SJSA1 (cell line): ENCODE measurements around the gene PPIE. TPM values are rescaled to one million over a fixed set of nuclear protein-coding genes. Genes with fewer than 3 reads are reported as not detected.
"Not testable (repeated sequence)": the region's sequence is repeated elsewhere in the genome, so short reads cannot be mapped to it uniquely, and the experiment has no call there.

Experiments used
- DNase-seq, 2 experiments: peaks; one replicate each; pipeline ENCODE4 v3.0.0-alpha.2; 2015 to 2020; ENCODE audit warnings: low spot score in 2 of 2, low read depth in 1 of 2
- H3K27ac ChIP-seq: fragments of 250-450 bp; sonication (Bioruptor Pico); 2 replicates; pipeline ENCODE4 v1.5.1; 2020; ENCODE audit warnings: mild to moderate bottlenecking, moderate library complexity
- H3K27me3 ChIP-seq: fragments of 250-450 bp; sonication (Bioruptor Pico); replicated peaks from 2 replicates; pipeline ENCODE4 v1.5.1; 2020; ENCODE audit warnings: mild to moderate bottlenecking, moderate library complexity
- H3K36me3 ChIP-seq: fragments of 250-450 bp; sonication (Bioruptor Pico); 2 replicates; pipeline ENCODE4 v1.5.1; 2020; ENCODE audit warnings: mild to moderate bottlenecking
- H3K4me1 ChIP-seq: fragments of 250-450 bp; sonication (Bioruptor Pico); replicated peaks from 2 replicates; pipeline ENCODE4 v1.6.1; 2021; ENCODE audit warnings: mild to moderate bottlenecking
- H3K4me3 ChIP-seq: fragments of 250-450 bp; sonication (Bioruptor Pico); 2 replicates; pipeline ENCODE4 v1.5.1; 2020; ENCODE audit warnings: mild to moderate bottlenecking
- H3K9me3 ChIP-seq: fragments of 250-450 bp; sonication (Bioruptor Pico); replicated peaks from 2 replicates; pipeline ENCODE4 v1.5.1; 2020; ENCODE audit warnings: mild to moderate bottlenecking
- total RNA-seq: library from RNA; depleted of rRNA; stranded (reverse); fragments of >200 nt; shearing (Covaris generic); gene quantifications from 2 replicates; pipeline ENCODE4 v1.2.3, GENCODE V29; 2014

PPIE gene
- total RNA-seq, 1 experiment from 2014 or later: 48.7 TPM

DNA sequence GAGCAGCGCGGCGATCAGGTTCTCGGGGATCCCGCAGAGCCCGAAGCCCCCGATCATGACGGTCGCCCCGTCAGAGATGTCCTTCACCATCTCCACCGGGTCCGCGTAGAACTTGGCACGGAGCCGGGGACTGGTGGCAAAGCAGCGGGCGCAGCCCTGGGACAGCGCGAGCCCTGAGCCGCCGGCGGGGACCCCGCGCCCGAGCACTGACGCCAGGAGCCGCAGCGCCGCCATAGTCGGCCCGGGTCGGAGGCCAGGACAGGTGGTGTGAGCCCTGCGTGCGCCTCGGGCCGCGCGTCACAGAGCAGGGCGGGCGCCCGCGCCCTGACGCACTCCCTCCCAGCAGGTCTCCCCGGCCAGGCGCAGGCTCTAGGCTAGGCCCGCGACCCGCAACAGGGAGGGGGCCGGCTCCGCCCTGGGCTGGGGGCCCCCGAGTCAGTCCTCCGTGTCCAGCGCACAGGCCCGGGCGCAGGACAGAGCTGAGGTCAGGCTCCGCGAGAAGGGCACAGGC, 32.4 kb downstream of the PPIE start, which contains the start of gene OXCT2:
Gene OXCT2 (minus strand): TSS at position 327 of the 511 bp plus-strand sequence. CDS start 93 bp downstream, at position 234.
- not testable (repeated sequence) for H3K4me1 ChIP-seq, H3K36me3 ChIP-seq, H3K9me3 ChIP-seq, H3K4me3 ChIP-seq, H3K27me3 ChIP-seq, DNase-seq, H3K27ac ChIP-seq

DNA sequence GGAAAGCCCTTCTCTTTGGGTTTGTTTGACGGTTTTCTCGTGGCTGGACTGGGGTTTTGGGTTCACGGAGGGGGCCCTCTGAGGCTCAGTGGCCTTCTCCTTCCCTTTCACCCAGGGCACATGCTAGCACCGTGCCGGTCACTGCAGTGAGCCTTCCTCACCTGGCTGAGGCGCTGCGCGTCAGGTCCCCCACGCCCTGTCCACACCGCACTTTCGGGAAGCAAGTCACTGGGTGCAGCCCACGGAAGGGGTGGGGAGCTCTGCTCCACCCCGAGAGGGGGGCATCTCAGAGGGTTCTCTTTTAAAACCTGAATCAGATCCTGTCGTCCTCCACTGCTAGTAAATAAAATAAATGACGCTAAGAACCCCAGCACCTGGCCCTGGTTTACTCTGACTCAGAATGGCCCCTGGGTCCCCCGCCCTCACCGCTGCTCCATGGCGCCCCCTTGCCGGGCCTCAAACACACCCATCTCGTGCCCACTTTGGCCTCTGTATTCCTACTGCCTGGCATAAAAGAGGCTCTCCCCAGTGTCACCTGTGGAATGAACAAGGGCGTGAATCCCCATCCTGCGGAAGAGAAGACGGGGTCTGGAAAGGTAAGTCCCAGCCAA, 34.8 kb downstream of the PPIE start:
- H3K4me3 ChIP-seq, H3K4me1 ChIP-seq, DNase-seq, H3K36me3 ChIP-seq, H3K27me3 ChIP-seq, H3K9me3 ChIP-seq, H3K27ac ChIP-seq: not testable (repeated sequence)

- DNase-seq, H3K9me3 ChIP-seq, H3K4me1 ChIP-seq, H3K27ac ChIP-seq, H3K27me3 ChIP-seq, H3K4me3 ChIP-seq, H3K36me3 ChIP-seq: not testable (repeated sequence)
These were observed 36.5 kb downstream of the PPIE start for GRCh38 chr1:39775141-39775540.

DNA sequence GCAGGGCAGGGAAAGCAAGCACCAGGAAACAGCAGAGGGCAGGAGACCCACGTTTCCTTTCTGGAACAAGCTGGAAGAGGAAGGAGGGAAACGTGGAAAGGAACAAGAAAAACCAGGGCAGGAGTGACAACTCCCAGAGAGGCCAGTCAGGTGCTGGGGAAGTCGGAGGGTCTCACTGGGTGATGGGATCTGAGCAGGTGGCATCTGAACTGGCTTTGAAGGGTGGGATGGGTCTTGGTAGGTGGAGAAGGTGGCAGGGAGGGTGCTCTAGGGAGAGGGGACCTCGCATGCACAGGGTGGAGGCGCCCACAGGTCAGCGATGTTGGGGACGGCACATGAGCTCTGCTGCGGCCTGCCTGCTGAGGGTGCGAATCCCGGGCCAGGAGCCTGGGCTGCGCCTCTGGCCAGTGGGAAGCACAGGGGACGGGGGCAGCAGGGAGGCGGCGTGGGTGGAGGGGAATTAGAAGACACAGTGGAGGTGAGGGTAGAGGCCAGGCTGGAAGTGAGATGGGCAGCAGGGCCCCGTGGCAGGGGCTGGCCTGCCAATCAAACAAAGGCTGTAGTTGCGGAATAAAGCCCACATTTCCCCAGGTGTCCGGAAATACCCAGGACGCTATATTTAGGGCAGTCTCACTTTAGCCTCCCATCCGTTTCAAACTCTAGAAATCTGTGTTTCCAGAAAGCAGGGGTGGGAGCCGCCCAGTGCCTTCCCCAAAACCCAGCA, 37.2 kb downstream of the PPIE start:
- H3K4me1 ChIP-seq, H3K27me3 ChIP-seq, H3K9me3 ChIP-seq, H3K4me3 ChIP-seq, H3K36me3 ChIP-seq, DNase-seq, H3K27ac ChIP-seq: not testable (repeated sequence)

- H3K36me3 ChIP-seq: no peaks in the 10 kb centered on the region
- H3K27ac ChIP-seq: no peak overlapping the region
- H3K4me1 ChIP-seq: peaks cover 9% of the 10 kb centered on the region
- H3K4me3 ChIP-seq: no peak overlapping the region
- 0 out of 2 replicates have a peak, but pooled peaks cover 3% of the 10 kb centered on the region for H3K9me3 ChIP-seq
- DNase-seq: no peak
- H3K27me3 ChIP-seq: 0 out of 2 replicates have a peak, but pooled peaks cover 3% of the 10 kb centered on the region
These were observed 37.7 kb downstream of the PPIE start for GRCh38 chr1:39776400-39776713.

DNA sequence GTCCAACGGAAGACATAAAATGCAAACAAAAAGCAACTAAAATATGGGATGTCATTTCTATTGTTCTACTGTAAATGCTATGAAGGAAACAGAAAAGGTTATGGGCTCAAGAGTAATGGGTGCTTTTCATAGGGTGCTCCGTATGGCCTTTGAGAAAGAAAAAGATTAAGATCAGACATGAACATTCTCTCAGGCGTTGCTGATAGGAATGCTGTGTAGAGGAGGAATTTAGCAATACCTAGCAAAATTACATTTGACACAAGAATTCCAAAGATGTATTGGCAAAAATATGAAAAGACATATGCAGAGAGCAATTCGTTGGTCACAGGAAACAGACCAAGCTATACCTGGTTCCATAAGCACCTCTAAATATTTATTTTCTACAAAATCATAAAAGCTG, 38.2 kb downstream of the PPIE start:
- 0 out of 2 replicates have a peak, but pooled peaks cover 3% of the 10 kb centered on the region for H3K9me3 ChIP-seq
- H3K27me3 ChIP-seq: 0 out of 2 replicates have a peak, but pooled peaks cover 3% of the 10 kb centered on the region
- no peak overlapping the region for H3K27ac ChIP-seq
- H3K36me3 ChIP-seq: no peaks in the 10 kb centered on the region
- DNase-seq: no peak
- no peak overlapping the region for H3K4me3 ChIP-seq
- peaks cover 9% of the 10 kb centered on the region for H3K4me1 ChIP-seq

- 0 out of 2 replicates have a peak, but pooled peaks cover 3% of the 10 kb centered on the region for H3K9me3 ChIP-seq
- DNase-seq: no peak
- no peak overlapping the region for H3K27ac ChIP-seq
- H3K4me1 ChIP-seq: peaks cover 9% of the 10 kb centered on the region
- H3K4me3 ChIP-seq: no peak overlapping the region
- 0 out of 2 replicates have a peak, but pooled peaks cover 3% of the 10 kb centered on the region for H3K27me3 ChIP-seq
- H3K36me3 ChIP-seq: no peaks in the 10 kb centered on the region
These were observed 38.6 kb downstream of the PPIE start for GRCh38 chr1:39777306-39777705.

DNA sequence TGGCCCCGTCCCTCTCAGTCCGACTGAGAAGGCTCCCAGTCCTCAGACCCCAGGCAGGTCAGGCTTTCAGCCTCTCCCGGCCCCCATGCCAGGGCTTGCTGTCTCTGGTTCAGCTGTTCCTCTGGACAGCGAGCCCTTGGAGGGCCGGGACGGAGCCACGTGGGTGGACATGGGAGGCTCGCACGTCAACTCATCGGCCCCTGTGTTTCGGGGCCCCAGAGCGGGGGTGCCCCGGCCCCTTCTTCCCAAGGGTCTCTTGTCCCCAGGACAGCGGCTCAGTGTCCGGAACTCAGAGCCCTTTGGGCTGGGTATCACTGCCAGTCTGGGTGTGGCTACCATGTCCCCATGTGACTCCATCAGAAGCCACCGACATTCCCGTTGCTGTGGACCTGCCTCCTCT, 39.2 kb downstream of the PPIE start:
- H3K4me3 ChIP-seq, H3K9me3 ChIP-seq, DNase-seq, H3K36me3 ChIP-seq, H3K27ac ChIP-seq, H3K4me1 ChIP-seq, H3K27me3 ChIP-seq: not testable (repeated sequence)

- not testable (repeated sequence) for H3K27ac ChIP-seq, H3K27me3 ChIP-seq, H3K36me3 ChIP-seq, DNase-seq, H3K4me1 ChIP-seq, H3K9me3 ChIP-seq, H3K4me3 ChIP-seq
These were observed 39.9 kb downstream of the PPIE start for GRCh38 chr1:39778463-39779099.

DNA sequence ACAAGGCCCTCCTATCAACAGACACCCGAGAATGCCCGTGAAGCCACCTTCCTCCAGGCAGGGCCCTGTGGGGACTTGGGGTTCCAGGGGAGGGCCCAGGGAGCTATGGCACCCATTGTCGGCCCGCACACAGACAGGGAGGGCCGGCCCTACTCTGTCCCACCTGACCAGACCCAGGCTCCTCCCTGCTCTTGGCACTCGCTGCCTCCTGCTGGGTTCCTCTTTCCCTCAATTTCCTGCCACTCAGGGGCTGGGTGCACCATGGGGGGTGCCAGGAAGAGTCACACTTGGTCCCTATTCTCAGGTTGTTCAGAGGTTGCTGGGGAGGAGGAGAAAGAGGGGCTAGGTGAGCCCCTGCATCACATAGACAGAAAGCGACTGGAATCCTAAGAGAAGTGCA, 40.5 kb downstream of the PPIE start:
- Histone ChIP-seq H3K4me3 (no peak overlapping the region), H3K36me3 (no peaks in the 10 kb centered on the region), H3K4me1 (peaks cover 9% of the 10 kb centered on the region), H3K27me3 (0 out of 2 replicates have a peak, but pooled peaks cover 3% of the 10 kb centered on the region), H3K9me3 (0 out of 2 replicates have a peak, but pooled peaks cover 3% of the 10 kb centered on the region), H3K27ac (no peak overlapping the region)
- no peak for DNase-seq

- Histone ChIP-seq H3K27ac (no peak overlapping the region), H3K9me3 (0 out of 2 replicates have a peak, but pooled peaks cover 3% of the 10 kb centered on the region), H3K4me1 (peaks cover 9% of the 10 kb centered on the region), H3K27me3 (0 out of 2 replicates have a peak, but pooled peaks cover 3% of the 10 kb centered on the region), H3K36me3 (no peaks in the 10 kb centered on the region), H3K4me3 (no peak overlapping the region)
- DNase-seq: no peak
These were observed 41.1 kb downstream of the PPIE start for GRCh38 chr1:39779821-39780220.

DNA sequence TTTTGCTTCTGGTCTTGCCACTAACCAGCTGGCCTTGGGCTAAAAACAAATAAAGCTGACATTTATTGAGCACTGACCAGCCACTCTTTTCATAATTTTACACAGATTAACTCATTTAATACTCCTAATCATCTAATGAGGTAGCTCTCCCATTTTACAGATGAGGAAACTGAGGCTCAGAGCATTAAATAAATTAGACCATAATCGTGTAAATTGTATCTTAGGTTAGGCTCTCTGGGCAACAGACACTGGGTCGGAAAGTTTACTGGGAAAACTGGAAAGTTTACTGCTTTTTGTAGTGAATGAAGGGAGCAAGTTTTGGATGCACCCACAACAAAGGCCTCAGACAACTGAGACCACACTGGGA, 42.6 kb downstream of the PPIE start:
- Histone ChIP-seq H3K9me3 (0 out of 2 replicates have a peak, but pooled peaks cover 3% of the 10 kb centered on the region), H3K4me3 (no peak overlapping the region), H3K27me3 (0 out of 2 replicates have a peak, but pooled peaks cover 3% of the 10 kb centered on the region), H3K4me1 (peaks cover 9% of the 10 kb centered on the region), H3K36me3 (no peaks in the 10 kb centered on the region), H3K27ac (no peak overlapping the region)
- no peak for DNase-seq

GRCh38 chr1:39782103-39782502, 43.4 kb downstream of the PPIE start:
- H3K36me3 ChIP-seq: no peaks in the 10 kb centered on the region
- H3K9me3 ChIP-seq: no peaks in the 10 kb centered on the region
- H3K4me1 ChIP-seq: peaks cover 2% of the 10 kb centered on the region; the same call in 1 of the 2 replicates
- H3K27me3 ChIP-seq: no peaks in the 10 kb centered on the region
- no peak overlapping the region for H3K4me3 ChIP-seq
- no peak overlapping the region for H3K27ac ChIP-seq
- DNase-seq: no peak

- H3K36me3 ChIP-seq, H3K4me3 ChIP-seq, H3K4me1 ChIP-seq, H3K27ac ChIP-seq, DNase-seq, H3K9me3 ChIP-seq, H3K27me3 ChIP-seq: not testable (repeated sequence)
These were observed 44.0 kb downstream of the PPIE start for GRCh38 chr1:39782685-39783084.
